ENCODE measurements around the gene SOX4. TPM values are rescaled to one million over a fixed set of nuclear protein-coding genes. Genes with fewer than 3 reads are reported as not detected.

SOX4 gene
- polyA plus RNA-seq, 3 donors = 143 to 144 (median 143) TPM

GRCh38 chr6:21603082-21603952 lies 9.8 kb downstream of the SOX4 start:
- no peak for DNase-seq (ENCODE audit: extremely low read depth in 1 of 11, low read depth in 9 of 11, low spot score in 4 of 11)

GRCh38 chr6:21604081-21604480 lies 10.5 kb downstream of the SOX4 start:
- no peak for DNase-seq (ENCODE audit: extremely low read depth in 1 of 11, low read depth in 9 of 11, low spot score in 4 of 11)

- no peak for DNase-seq (ENCODE audit: extremely low read depth in 1 of 11, low read depth in 9 of 11, low spot score in 4 of 11)
Observed at GRCh38 chr6:21605166-21605565, 11.6 kb downstream of the SOX4 start.

- DNase-seq (ENCODE audit: extremely low read depth in 1 of 11, low read depth in 9 of 11, low spot score in 4 of 11) = no peak
Observed at GRCh38 chr6:21608601-21609000, 15.1 kb downstream of the SOX4 start.

GRCh38 chr6:21609881-21610329 lies 16.4 kb downstream of the SOX4 start:
- DNase-seq (ENCODE audit: extremely low read depth in 1 of 11, low read depth in 9 of 11, low spot score in 4 of 11) = no peak

- no peak for DNase-seq (ENCODE audit: extremely low read depth in 1 of 11, low read depth in 9 of 11, low spot score in 4 of 11)
Observed at GRCh38 chr6:21610341-21610740, 16.8 kb downstream of the SOX4 start.

GRCh38 chr6:21611485-21611884 lies 17.9 kb downstream of the SOX4 start:
- DNase-seq (ENCODE audit: extremely low read depth in 1 of 11, low read depth in 9 of 11, low spot score in 4 of 11) = no peak

- DNase-seq (ENCODE audit: extremely low read depth in 1 of 11, low read depth in 9 of 11, low spot score in 4 of 11) = no peak
Observed at GRCh38 chr6:21612067-21612745, 18.7 kb downstream of the SOX4 start.

GRCh38 chr6:21613809-21614208 lies 20.3 kb downstream of the SOX4 start:
- DNase-seq (ENCODE audit: extremely low read depth in 1 of 11, low read depth in 9 of 11, low spot score in 4 of 11) = no peak

GRCh38 chr6:21614226-21614625 lies 20.7 kb downstream of the SOX4 start:
- no peak for DNase-seq (ENCODE audit: extremely low read depth in 1 of 11, low read depth in 9 of 11, low spot score in 4 of 11)

- DNase-seq (ENCODE audit: extremely low read depth in 1 of 11, low read depth in 9 of 11, low spot score in 4 of 11) = no peak
Observed at GRCh38 chr6:21615504-21615903, 22.0 kb downstream of the SOX4 start.

- DNase-seq (ENCODE audit: extremely low read depth in 1 of 11, low read depth in 9 of 11, low spot score in 4 of 11) = no peak
Observed at GRCh38 chr6:21616005-21616404, 22.5 kb downstream of the SOX4 start.

GRCh38 chr6:21625642-21626041 lies 32.1 kb downstream of the SOX4 start:
- no peak for DNase-seq (ENCODE audit: extremely low read depth in 1 of 11, low read depth in 9 of 11, low spot score in 4 of 11)

GRCh38 chr6:21626756-21627155 lies 33.2 kb downstream of the SOX4 start:
- DNase-seq (ENCODE audit: extremely low read depth in 1 of 11, low read depth in 9 of 11, low spot score in 4 of 11) = no peak

- DNase-seq (ENCODE audit: extremely low read depth in 1 of 11, low read depth in 9 of 11, low spot score in 4 of 11) = no peak
Observed at GRCh38 chr6:21628160-21628559, 34.6 kb downstream of the SOX4 start.

- no peak for DNase-seq (ENCODE audit: extremely low read depth in 1 of 11, low read depth in 9 of 11, low spot score in 4 of 11)
Observed at GRCh38 chr6:21633511-21634109, 40.1 kb downstream of the SOX4 start.

GRCh38 chr6:21634582-21634981 lies 41.0 kb downstream of the SOX4 start:
- DNase-seq (ENCODE audit: extremely low read depth in 1 of 11, low read depth in 9 of 11, low spot score in 4 of 11) = no peak

- DNase-seq (ENCODE audit: extremely low read depth in 1 of 11, low read depth in 9 of 11, low spot score in 4 of 11) = no peak
Observed at GRCh38 chr6:21636876-21637275, 43.3 kb downstream of the SOX4 start.

GRCh38 chr6:21639316-21639715 lies 45.8 kb downstream of the SOX4 start:
- DNase-seq (ENCODE audit: extremely low read depth in 1 of 11, low read depth in 9 of 11, low spot score in 4 of 11) = no peak
